GM13977 (cell line): Measurements from ENCODE around the gene TRAF3IP1.

Experiments used
- DNase-seq: peaks from one replicate; pipeline ENCODE4 v3.0.0; 2012; ENCODE audit warnings: low spot score
- CTCF ChIP-seq: IDR thresholded peaks from 2 replicates; pipeline ENCODE4 v1.5.1; 2012; ENCODE audit warnings: mild to moderate bottlenecking, control low read depth; ENCODE audit not compliant: insufficient read depth; ENCODE audit errors: extremely low read depth, missing control alignments
- in situ Hi-C: fragments of 300-500 bp; cut with MboI; formaldehyde crosslinking; loops from one replicate; pipeline ENCODE4 v1.12.0; 2022; ENCODE audit warnings: low sequenced_read_pairs, low pct_unique_long_range_greater_than_20kb, mixed read lengths, inconsistent platforms; ENCODE audit not compliant: unreplicated experiment

TRAF3IP1 gene

GRCh38 chr2:238408615-238409340 is 88.5 kb downstream of the TRAF3IP1 start:
- no peak for DNase-seq
- no peak for TF ChIP-seq CTCF
- in situ Hi-C loops = no loop called here

GRCh38 chr2:238409341-238410199 is 89.3 kb downstream of the TRAF3IP1 start:
- in situ Hi-C loops = no loop called here
- no peak for DNase-seq

GRCh38 chr2:238412067-238412767 is 91.9 kb downstream of the TRAF3IP1 start:
- TF ChIP-seq CTCF = no peak
- in situ Hi-C loops = no loop called here
- no peak for DNase-seq

More at GRCh38 chr2:238409341-238410199, 89.3 kb downstream of the TRAF3IP1 start:
- TF ChIP-seq CTCF = no peak

- in situ Hi-C loops = no loop called here
- no peak for TF ChIP-seq CTCF
- no peak for DNase-seq
Observed at GRCh38 chr2:238413368-238413767, 93.0 kb downstream of the TRAF3IP1 start.

- in situ Hi-C loops = no loop called here
- DNase-seq = no peak
- no peak for TF ChIP-seq CTCF
Observed at GRCh38 chr2:238415036-238415764, 94.9 kb downstream of the TRAF3IP1 start.

GRCh38 chr2:238415893-238416292 is 95.6 kb downstream of the TRAF3IP1 start:
- TF ChIP-seq CTCF = no peak
- no peak for DNase-seq
- in situ Hi-C loops = no loop called here
